NCI-H1694 (cell line): ENCODE results near the gene IRF2BP2.
A peak's percentile ranks its signal among the peaks of the same experiment; 100 is the strongest.

Experiments used
- DNase-seq: peaks from one replicate; lab custom pipeline; 2025; lab: John Stamatoyannopoulos, UW

IRF2BP2 gene

DNA sequence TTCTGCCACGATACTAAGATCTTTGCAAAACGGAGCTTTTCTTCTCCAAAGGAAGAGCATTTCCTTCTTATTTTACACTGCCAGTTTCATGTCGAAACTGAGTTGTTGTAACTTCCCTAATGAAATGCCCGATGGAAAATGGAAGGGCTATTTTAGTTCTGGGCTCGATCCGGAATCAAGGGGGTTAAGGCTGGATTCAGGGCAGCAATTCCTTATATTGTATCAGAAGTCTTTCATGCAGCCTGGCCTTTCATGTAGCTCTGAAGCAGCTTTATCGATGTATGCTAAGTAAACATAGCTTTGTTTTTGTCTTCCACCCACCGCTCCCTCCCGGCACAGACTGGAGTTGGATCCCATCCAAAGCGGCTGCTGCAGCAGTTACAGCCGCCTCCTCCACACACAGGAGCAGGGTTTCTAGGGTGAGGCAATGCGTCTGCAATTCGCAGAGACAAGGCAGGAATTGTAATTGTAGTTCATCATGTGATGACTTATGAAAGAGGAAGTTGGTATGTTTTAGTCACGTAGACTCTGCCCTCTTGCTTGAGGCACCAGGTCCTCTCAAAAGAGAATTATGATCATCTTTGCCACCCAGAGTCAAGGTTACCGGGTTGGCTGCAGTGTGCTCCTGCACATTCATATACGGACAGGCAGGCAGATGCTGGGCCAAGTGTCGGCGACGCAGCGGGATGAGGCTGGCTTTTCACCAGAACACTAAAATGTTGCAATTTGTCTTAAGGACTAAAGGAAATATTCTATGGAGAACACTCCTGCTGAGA lies 2.6 kb upstream of the IRF2BP2 start:
- DNase-seq = peak; percentile 92

- DNase-seq = no peak
Measured at GRCh38 chr1:234611847-234612351, 1.9 kb upstream of the IRF2BP2 start.

- DNase-seq = peak; percentile 91
Measured at GRCh38 chr1:234611225-234611846, 1.4 kb upstream of the IRF2BP2 start.

- DNase-seq = peak; percentile 85
Measured at GRCh38 chr1:234610666-234611224, 767 bp upstream of the IRF2BP2 start.

GRCh38 chr1:234609691-234610042 lies 311 bp downstream of the IRF2BP2 start:
- no peak for DNase-seq

DNA sequence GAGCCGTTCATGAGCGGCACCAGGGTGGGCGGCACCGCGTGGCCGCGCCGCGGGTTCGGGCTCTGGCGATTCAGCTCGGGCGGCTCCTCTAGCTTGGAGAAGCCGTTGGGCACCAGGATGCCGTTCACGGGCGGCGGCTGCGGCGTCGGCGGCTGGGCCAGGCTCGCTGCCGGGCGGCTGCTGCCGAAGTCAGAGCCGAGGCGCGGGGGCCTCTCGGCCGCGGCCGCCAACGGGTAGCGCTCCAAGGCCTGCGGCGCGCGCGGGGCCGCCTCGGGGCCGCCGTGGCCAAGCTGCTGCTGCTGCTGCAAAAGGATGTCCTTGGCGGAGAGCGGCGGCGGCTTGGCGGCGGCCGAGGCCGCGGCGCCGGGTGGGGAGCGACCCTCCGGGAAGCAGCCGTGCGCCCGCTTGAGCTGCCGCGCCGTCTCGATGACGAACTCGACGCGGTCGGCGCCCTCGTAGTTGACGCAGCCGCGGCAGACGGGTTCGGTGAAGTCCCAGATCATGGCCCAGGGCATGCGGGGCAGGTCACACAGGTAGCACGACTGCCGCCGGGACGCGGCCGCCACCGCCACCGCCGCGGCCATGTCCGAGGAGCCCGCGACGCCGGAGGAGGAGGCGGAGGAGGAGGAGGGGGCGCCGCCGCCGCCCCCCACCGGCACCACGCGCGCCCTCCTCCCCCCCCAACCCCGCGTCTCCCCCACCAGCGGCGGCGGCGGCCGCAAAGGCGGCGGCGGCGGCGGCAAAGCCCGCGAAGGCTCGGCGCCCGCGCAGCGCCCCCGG lies 877 bp downstream of the IRF2BP2 start:
- DNase-seq = no peak

DNA sequence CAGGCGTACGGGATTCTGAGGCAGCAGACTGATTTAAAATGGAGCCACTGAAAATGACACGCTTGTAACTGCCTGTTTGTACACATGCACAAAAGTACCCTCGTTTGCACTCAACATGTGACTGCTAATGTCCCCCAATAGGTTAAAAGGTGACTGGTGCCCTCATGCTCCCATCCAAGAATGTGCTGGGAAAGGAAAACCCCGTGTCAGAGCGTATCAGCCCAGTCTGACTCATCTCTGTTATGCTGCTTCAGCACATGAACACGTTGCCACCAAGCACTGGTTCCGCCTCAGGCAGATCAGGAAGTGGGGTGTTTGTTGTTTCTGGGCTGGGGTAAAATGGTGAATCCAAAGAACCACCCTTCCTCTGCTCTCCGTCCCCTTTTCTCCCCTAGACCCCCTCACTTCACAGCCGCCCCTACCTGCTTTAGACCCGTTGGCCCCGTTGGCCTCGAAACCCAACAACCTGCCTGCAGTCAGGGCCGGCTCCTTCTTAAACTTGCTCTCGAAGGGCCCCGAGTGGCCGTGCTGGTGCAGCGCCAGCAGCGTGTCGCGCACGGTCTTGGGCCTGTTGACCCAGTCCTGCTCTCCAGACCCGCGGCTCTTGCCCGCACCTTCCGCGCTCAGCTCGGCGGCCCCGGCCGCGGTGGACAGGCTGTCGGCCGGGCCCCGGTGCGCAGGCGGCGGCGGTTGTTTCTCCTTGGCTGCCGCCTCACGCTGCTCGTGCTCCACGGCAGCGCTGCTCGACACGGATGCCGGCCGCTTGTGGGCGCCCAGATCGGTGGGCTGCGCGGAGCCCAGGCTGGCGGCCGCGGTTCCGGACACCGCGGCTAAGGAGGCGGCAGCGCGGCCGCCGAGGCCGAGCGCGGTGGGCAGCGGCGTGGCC lies 1.7 kb downstream of the IRF2BP2 start:
- peak; percentile 63 for DNase-seq

GRCh38 chr1:234607109-234608024 lies 2.6 kb downstream of the IRF2BP2 start:
- DNase-seq = no peak

- DNase-seq = no peak
Measured at GRCh38 chr1:234606784-234607108, 3.2 kb downstream of the IRF2BP2 start.

- DNase-seq = peak; percentile 73
Measured at GRCh38 chr1:234605983-234606783, 3.8 kb downstream of the IRF2BP2 start.

DNA sequence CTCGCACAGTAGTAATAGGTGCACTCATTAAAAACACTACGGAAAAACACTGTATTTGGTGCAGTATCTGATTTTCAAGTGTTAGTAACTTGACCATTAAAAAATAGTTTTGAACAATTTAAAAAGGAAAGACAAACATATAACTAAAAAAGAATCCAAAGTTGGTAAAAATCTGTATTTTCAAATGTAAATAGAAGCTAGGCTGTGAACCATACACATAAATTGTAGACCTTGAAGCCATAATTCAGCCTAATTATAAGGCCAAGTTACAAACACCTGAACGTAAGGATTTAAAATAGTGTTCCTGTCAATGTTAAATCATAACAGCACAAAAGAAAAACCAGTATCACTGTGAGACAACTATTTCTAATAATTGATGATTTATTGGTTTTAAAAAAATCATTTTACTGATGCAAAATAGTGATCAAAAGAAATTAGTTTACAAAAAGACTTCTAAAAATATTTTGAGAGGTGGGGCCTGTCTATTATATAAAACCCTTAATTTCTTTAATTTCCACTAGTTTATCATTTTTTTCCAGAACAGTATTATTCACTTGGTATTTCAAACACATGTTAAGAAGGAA lies 4.5 kb downstream of the IRF2BP2 start:
- DNase-seq = no peak

DNA sequence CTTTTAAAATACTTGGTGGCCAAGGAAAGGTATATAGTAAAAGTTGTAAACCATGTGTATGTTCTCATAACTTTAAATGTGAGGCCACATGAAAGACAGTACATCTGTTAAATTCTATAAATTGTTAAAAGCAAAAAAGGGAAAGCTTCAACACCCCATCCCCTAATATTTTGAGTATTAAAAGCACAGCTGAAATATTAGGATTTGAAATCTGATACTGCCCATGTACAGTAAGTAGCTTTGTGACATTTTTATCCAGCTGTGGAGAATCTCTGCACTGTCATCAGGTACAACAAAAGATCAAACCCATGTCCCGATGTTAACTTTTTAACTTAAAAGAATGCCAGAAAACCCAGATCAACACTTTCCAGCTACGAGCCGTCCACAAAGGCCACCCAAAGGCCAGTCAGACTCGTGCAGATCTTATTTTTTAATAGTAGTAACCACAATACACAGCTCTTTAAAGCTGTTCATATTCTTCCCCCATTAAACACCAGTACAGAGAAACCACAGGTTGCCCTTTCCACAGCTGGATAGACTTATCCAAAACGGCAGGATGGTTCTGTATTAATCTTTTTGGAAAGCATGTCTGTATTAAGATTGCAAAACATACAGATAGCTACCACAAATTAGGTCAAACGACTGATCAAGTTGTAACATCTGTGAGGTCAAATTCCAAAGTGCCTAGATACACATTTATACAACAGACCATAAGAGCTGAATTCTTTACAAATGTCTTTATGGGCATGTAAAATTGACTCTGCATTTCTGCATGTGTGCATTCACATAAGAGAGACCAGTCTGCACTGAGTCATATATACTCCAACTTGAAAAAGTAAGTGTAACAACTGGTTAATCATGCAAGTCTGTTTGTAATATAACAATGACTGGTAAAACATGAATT lies 5.2 kb downstream of the IRF2BP2 start:
- no peak for DNase-seq

DNA sequence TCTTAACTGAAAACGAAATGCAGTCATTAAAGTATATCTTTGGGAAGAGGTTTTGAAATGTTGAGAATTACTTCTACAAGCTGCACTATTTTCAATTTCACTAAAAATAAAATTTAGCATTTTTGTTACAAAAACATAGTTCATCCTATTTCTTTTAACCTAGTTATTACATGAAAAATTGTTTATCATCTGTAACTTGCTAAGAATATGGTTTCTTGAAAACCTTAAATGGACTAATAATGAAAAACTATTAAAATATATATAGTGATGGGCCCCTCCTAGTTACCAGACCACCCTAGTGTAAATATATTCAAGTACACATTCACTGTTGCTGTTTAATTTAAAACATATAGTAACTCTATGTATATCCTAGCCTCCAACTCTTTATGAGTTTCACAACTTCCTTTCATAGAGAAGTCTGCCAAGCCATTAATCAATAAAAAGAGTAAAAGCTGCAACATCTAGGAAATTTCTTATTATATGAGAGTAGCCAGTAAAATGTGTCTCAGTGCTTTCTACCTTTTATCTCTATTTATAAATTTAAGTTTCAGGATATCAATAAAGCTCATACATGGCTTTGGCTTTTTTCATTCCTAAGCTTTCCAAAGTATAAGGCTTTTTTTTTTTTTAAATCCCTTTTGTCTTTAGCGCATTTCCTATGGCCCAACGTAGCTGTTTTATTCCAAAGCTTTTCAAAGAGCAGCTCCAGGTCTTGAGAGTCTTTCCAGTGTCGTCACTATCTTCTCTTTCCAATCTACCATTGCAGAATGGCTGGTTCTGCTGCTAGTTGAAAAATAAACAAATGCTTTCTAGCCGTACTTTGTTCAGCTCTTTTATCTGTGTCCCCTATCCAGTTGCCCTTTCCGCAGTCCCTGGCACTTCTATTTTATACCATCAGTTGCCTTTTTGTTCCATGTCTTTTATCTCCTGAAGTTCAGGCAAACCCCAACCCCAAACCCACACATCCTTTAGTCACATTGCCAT lies 6.5 kb downstream of the IRF2BP2 start:
- DNase-seq = no peak

GRCh38 chr1:234602334-234603220 lies 7.4 kb downstream of the IRF2BP2 start:
- peak; percentile 74 for DNase-seq

DNA sequence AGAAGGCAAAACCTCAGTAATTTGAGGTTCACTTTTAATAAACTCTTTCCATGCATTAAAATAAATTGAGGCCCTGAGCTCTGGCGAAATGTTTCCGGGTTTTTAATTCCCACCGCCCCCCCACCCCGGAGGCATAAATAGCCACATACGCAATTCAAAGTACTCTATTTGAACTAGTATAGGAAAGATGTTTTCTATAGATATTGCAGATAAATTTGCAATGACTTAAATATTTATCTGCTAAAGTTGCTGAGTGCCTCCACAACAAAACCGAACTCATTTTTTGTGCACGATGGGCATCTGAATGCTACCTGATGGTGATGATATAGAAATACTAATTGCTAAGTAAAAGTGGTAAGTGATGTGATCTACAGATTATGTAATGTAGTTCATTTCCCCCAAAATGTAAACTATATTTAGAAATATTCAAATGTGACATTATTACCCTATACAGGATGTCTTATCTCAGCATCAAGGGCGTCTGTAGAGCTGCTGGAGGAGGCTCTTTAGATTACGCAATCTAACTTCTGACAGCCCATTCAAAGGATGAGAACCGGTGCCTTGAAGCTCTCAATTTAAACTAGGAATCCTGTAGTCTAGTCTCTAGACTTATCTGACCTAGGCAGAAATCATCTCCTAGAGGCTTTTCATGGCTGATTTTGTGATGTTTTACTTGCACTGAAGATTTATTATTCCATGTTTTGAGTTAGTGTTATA lies 8.5 kb downstream of the IRF2BP2 start:
- DNase-seq = no peak
